Activated CD4-positive, alpha-beta T cell treated with anti-CD3 and anti-CD28 coated beads for 48 hours (primary cell): ENCODE data around the gene ANP32D.
"Not testable (repeated sequence)": the region's sequence is repeated elsewhere in the genome, so short reads cannot be mapped to it uniquely, and the experiment has no call there.

Experiments used
- DNase-seq: peaks from one replicate; pipeline ENCODE4 v3.0.0-alpha.2; 2020

The ANP32D gene

GRCh38 chr12:48472259-48472658 is at the start of gene ANP32D:
TSS of gene ANP32D (plus strand) at chr12:48472559. CDS start at chr12:48472665, 106 bp downstream.
- no peak for DNase-seq

- DNase-seq, result no peak
These were observed 49.2 kb upstream of the ANP32D start for GRCh38 chr12:48423171-48423570.

DNA sequence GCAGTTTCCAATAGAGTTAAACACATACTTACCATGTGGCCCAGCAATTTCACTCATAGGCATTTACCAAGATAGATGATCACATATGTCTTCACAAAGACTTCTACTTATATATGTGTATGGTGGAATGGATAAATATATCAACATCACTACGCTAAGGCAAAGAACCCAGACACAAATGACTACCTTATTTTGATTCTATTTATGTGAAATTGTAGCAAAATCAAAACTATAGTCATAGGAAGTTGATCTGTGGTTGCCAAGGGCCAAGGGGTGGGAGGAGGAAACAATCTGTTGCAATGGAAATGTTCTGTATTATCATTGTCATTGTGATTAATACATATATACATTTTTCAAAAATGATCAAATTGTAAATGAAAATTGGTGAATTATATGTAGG is 47.7 kb upstream of the ANP32D start:
- no peak for DNase-seq

DNA sequence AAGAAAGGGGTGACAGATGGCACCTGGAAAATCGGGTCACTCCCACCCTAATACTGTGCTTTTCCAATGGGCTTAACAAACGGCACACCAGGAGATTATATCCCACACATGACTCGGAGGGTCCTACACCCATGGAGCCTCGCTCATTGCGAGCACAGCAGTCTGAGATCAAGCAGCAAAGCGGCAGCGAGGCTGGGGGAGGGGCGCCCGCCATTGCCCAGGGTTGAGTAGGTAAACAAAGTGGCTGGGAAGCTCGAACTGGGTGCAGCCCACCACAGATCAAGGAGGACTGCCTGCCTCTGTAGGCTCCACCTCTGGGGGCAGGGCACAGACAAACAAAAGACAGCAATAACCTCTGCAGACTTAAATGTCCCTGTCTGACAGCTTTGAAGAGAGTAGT is 38.3 kb upstream of the ANP32D start:
- not testable (repeated sequence) for DNase-seq

DNA sequence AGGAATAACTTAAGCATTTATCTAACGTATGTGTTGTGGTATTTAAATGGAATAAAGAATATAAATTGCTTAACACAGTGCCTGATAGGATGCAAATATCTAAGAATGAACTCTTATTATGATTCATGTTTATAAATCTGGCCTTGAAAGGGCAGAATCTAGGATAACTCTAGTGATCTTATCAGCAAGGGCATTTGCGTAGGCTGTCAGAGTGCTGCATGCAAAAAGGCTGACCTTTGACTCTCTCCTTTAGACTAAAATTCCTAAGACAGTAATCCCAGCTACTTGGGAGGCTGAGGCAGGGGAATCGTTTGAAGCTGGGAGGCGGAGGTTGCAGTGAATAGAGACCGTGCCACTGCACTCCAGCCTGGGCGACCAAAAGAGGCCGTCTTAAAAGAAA is 31.3 kb upstream of the ANP32D start:
- DNase-seq, result no peak

DNA sequence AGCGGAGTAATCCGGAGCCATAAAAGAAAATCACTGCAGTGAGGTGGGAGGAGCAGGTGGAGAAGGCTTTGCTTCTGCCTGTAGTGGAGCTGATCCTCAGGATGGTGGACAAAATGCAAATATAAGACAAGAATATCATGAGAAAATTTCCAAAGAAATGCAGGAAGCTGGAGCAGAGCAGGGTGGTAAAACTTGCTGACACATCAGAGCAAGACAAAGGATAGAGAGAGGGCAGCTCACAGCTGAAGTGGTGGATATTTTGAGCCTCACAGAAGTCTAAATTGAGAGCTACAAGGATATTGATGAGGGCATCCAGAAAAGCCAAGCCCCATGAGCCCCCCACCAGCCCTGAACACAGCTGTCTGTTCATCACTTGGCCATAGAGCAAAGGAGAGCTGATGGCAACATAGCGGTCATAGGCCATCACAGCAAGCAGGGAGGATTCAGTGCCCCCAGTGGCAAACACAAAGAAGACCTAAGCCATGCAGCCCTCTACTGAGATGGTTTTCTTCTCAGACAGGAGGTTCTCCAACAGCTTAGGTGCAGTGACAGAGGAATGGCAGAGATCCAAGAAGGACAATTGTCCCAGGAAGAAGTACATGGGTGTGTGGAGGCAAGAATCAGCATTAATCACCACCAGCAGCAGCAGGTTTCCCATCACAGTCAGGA is 30.0 kb upstream of the ANP32D start:
- DNase-seq, result no peak

DNA sequence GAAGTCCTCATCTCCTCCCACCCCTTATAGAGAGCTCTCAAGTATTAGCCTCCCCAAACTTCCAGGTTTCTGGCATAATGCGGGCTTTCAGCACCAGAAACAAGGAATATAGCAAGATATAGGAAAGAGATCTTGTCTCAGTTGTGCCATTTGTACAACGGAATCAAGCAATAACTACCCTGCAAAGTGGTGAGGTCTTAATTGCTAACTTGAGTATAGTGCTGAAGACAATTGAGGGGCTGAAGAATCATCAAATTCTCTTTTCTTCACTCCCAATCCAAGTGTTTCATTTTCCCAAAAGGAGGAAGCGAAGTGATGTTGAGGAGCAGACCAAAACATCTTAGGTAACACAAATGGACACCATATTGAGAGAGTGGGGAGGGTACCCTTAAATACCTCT is 26.8 kb upstream of the ANP32D start:
- DNase-seq, result no peak

DNA sequence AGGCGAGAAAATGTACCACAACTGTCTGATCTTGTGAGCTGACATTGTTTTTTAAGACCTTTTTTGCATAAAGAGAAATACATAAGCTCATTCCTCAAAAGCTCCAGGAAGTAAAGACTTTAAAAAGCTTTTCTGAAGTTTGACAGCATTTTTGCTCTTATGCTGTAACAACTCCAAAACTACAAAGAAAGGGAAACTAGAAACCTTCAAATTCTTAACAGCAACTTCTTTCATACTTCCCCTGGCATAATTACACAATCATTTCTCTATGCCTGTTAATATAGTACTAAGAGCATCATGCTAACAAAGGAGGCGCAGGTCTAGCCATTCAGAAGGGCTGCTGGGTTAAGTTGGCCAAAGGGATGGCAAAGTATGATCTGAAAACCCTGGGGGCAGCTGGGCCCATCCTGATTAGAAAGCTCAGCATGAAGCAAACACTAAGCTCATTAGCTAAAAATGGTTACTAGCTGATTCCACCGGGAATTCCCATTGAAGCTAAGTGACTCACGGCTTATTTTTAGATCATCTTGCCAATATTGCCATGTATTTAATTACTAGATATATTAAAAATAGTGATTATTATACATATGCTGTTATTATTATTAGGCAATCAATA is 26.1 kb upstream of the ANP32D start:
- no peak for DNase-seq

DNA sequence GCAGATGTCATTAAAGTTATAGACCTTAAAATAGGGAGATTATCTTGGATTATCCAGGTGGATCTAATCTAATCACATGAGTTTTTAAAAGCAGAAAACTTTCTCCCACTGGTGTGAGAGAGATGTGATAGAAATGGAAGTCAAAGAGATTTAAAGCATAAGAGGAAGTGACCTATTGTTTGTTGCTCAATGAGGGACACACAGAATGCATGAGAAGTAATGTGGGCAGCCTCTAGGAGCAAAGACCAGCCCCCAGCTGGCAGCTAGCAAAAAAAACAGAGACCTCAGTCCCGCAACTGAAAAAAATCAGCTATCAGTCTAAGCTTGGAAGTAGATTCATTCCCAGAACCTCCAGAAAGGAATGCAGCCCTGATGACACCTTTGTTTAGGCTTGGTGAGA is 24.6 kb upstream of the ANP32D start:
- no peak for DNase-seq

- no peak for DNase-seq
These were observed 21.0 kb upstream of the ANP32D start for GRCh38 chr12:48451372-48451771.

DNA sequence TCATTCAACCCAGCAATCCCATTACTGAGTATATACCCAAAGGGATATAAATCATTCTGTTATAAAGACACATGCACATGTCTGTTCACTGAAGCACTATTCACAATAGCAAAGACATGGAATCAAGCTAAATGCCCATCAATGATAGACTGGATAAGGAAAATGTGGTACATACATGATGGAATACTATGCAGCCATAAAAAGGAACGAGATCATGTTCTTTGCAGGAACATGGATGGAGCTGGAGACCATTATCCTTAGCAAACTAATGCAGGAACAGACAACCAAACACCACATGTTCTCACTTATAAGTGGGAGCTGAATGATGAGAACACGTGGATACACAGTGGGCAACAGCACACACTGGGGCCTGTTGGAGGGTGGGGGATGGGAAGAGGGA is 19.4 kb upstream of the ANP32D start:
- not testable (repeated sequence) for DNase-seq

DNA sequence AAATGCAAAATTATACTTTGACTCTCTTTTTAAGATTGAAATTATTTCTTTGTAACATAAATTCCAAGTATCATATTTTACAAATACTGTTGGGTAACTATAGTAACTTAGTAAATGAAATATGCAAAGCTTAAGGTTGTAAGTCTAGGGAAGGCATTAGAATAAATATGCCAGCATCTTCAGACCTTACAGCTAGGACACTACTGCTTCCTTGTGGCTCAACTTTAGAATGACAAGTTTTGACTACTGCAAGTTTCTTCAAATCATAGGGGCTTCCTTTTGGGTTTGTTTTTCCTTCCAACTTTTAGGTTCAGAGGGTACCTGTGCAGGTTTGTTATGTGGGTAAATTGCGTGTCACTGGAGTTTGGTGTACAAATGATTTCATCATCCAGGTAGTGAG is 17.7 kb upstream of the ANP32D start:
- no peak for DNase-seq

DNA sequence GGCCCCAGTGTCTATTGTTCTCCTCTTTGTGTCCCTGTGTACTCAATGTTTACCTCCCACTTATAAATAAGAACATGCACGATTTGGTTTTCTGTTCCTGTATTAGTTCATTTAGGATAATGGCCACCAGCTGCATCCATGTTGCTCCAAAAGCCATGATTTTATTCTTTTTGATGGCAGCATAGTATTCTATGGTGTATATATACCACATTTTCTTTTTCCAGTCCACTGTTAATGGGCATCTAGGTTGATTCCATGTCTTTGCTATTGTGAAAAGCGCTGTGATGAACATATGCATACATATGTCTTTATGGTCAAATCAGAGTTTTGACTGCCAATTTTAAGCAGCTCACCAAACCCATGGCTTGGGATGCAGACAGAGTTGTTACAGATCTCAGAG is 17.2 kb upstream of the ANP32D start:
- no peak for DNase-seq

- DNase-seq, result peak; percentile 2
These were observed 13.1 kb upstream of the ANP32D start for GRCh38 chr12:48459259-48459658.

GRCh38 chr12:48469027-48469426 is 3.3 kb upstream of the ANP32D start:
- not testable (repeated sequence) for DNase-seq

DNA sequence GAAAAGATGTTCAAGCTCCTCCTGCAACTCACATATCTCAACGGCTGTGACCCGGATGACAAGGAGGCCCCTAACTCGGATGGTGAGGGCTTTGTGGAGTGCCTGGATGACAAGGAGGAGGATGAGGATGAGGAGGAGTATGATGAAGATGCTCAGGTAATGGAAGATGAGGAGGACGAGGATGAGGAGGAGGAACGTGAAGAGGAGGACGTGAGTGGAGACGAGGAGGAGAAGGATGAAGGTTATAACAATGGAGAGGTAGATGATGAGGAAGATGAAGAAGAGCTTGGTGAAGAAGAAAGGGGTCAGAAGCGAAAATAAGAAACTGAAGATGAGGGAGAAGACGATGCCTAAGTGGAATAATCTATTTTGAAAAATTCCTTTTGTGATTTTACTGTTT is 702 bp downstream of the ANP32D start:
- DNase-seq, result no peak

DNA sequence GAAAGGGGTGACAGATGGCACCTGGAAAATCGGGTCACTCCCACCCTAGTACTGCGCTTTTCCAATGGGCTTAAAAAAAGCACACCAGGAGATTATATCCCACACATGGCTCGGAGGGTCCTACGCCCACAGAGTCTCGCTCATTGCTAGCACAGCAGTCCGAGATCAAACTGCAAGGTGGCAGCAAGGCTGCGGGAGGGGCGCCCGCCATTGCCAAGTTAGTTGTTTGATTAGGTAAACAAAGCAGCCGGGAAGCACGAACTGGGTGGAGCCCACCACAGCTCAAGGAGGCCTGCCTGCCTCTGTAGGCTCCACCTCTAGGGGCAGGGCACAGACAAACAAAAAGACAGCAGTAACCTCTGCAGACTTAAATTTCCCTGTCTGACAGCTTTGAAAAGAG is 2.1 kb downstream of the ANP32D start:
- not testable (repeated sequence) for DNase-seq

GRCh38 chr12:48482198-48482597 is 9.8 kb downstream of the ANP32D start, which contains the start of gene C12orf54:
TSS of gene C12orf54 (plus strand) at chr12:48482498. CDS start at chr12:48483297, 799 bp downstream.
- no peak for DNase-seq

DNA sequence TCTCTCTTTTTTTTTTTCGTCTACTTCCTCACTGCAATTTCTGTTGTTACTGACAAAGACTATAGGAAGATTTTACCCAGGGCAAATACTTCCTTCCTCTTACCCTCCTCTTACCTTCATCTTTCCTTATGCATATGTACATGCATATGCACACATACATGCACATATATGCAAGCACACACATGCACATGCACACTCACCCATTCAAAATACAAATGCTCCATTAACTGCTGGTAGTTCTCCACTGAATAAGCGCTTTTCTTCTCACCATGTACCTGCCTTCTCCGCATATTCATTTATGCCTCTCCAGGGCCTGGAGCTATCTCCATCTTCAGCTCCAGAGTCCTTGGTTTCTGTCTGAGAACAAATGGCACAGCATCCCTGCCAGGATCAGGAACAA is 10.6 kb downstream of the ANP32D start:
- DNase-seq, result no peak

DNA sequence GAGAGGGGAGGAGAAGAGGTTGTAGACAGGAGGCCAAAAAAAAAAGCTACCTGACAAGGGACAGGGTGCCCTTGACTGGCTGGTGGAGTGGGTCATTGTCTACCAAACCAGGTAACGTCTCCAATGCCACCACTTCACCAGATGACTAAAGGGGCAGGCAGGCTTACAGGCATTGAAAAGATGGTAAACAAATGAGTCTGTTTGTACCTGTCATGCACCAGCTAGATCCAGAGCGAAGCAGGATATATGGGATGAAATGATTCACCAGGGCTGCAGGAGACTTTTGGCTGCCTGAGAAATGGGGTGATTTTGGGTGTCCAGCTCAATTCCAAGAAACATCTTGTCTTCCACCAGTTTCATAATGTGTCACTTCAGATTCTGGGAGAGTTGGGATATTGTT is 13.9 kb downstream of the ANP32D start:
- no peak for DNase-seq

- no peak for DNase-seq
These were observed 14.3 kb downstream of the ANP32D start for GRCh38 chr12:48486679-48487078.

DNA sequence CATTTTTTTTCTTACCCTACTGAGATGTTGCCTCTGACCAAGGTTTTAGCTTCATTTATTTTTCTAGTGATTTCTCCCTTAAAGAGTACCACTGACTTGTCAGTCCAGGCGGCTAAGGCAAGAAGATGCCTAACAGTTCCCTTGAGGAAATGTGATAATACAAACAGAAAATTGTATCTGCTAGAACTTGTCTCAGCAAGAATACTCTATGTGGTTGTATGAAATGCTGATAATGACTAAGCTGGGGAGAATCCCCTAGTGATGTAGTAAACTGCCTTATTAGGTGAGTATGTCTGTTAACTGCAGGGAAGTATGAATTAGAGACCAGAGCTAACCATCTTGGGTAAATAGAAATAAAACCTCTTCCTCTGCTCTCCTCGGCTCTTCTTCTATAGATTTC is 16.7 kb downstream of the ANP32D start:
- no peak for DNase-seq

DNA sequence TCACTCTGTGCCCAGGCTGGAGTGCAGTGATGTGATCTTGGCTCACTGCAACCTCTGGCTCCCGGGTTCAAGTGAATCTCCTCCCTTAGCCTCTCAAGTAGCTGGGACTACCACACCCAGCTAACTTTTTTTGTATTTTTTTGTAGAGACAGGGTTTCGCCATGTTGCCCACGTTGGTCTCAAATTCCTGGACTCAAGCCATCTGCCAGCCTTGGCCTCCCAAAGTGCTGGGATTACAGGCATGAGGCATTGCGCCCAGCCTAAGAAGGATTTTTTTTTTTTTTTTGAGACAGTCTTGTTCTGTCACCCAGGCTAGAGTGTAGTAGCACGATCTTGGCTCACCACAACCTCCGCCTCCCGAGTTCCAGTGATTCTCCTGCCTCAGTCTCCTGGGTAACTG is 17.1 kb downstream of the ANP32D start:
- not testable (repeated sequence) for DNase-seq

- not testable (repeated sequence) for DNase-seq
These were observed 27.9 kb downstream of the ANP32D start for GRCh38 chr12:48500281-48500680.

- not testable (repeated sequence) for DNase-seq
These were observed 34.5 kb downstream of the ANP32D start for GRCh38 chr12:48506836-48507235.
